ENCODE results near the gene IFNL2. TPM values are rescaled to one million over a fixed set of nuclear protein-coding genes. Genes with fewer than 3 reads are reported as not detected.
"Not testable (repeated sequence)": the region's sequence is repeated elsewhere in the genome, so short reads cannot be mapped to it uniquely, and the experiment has no call there.

The IFNL2 gene
- total RNA-seq, 1 donor from 2014 or later: not detected

DNA sequence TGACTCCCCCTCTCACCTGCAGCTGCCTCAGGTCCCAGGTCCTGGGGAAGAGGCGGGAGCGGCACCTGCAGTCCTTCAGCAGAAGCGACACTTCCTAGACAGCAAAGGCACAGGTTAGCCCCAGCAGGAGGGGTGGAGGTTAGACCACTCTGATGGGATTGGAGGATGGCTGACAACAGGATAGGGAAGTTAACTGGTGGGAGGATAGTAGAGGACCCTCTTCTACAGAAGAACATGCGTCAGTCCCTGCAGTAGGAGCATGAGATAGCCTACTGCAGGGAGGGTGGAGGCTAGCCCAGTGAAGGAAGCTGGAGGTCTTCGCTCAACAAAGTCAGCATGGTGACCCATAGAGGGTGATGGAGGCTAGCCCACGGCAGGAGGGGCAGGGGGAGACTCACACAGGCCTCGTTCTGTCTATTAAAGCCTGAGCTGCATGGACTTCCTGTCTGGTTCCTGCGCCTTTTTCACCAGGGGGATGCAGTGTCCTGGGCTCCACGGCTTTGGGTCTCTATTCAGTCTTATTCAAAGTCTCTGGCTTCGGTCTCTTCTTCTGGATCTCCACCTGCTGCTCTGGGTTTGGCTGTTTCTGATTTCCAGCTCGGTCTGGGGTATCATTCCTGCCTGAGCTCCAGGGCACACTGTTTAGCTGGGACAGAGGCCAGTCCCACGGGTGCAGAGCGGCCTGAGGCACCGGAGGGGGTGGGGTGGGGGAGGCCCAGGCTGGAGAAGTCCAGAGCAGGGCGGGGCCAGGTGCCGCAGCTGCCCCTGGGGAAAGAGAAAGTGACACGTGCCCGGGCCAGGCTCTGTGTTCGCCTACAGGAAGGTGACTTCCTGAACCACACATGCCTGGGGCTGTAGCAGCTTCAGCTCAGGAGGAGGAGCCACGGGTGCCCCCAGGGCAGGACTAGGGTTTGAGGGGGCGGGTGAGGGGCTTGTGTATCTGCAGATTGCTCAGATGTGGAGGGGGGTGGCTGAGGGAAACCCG is 30.7 kb upstream of the IFNL2 start:
- H3K4me1 ChIP-seq: no peaks in the 10 kb centered on the region
- no peaks in the 10 kb centered on the region for H3K79me2 ChIP-seq (ENCODE audit: low read depth)
- Mint-ChIP-seq H3K36me3 (no peaks in the 10 kb centered on the region), H3K4me3 (no peak overlapping the region), H3K9me3 (no peaks in the 10 kb centered on the region), H3K27me3 (ENCODE audit: insufficient read depth, low read depth) (peaks cover 15% of the 10 kb centered on the region), H3K27ac (no peak overlapping the region), H3K4me1 (no peaks in the 10 kb centered on the region)
- TF ChIP-seq EZH2 (IDR thresholded peaks at IDR 0.05): no peak
- no peak for TF ChIP-seq EZH2phosphoT487 (IDR thresholded peaks at IDR 0.05)
- no peaks in the 10 kb centered on the region for H3K36me3 ChIP-seq
- no peaks in the 10 kb centered on the region for H3F3A ChIP-seq (ENCODE audit: low read depth)
- H2AFZ ChIP-seq (replicated peaks): no peak overlapping the region
- H4K20me1 ChIP-seq (ENCODE audit: low read depth): no peaks in the 10 kb centered on the region
- no peak overlapping the region for H3K9ac ChIP-seq
- DNase-seq (ENCODE audit: low spot score): no peak
- H3K9me3 ChIP-seq (ENCODE audit: low read depth): no peaks in the 10 kb centered on the region
- no peak overlapping the region for H3K4me2 ChIP-seq
- H3K27ac ChIP-seq: no peak overlapping the region
- H3K4me3 ChIP-seq: no peak overlapping the region
- peaks cover 52% of the 10 kb centered on the region for H3K27me3 ChIP-seq

DNA sequence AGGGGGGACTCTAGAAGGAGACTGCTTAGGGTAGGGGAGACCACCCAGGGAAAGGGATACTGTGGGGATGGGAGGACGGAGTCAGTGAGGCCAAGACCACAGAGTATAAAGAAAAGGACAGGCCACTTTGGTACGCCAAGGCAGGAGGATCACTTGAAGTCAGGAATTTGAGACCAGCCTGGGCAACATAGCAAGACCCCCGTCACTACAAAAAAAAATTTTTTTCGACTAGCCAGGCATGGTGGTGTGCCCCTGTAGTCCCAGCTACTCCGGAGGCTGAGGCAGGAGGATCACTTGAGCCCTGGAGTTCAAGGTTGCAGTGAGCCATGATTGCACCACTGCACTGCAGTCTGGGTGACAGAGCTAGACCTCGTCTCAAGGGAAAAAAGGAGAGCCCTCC is 30.0 kb upstream of the IFNL2 start:
- Histone ChIP-seq H4K20me1 (ENCODE audit: low read depth) (no peaks in the 10 kb centered on the region), H3K27ac (no peak overlapping the region), H3F3A (ENCODE audit: low read depth) (no peaks in the 10 kb centered on the region), H3K4me1 (no peaks in the 10 kb centered on the region), H3K79me2 (ENCODE audit: low read depth) (no peaks in the 10 kb centered on the region), H3K36me3 (no peaks in the 10 kb centered on the region), H3K27me3 (peaks cover 49% of the 10 kb centered on the region), H3K4me2 (no peak overlapping the region), H2AFZ (replicated peaks) (no peak overlapping the region), H3K4me3 (no peak overlapping the region), H3K9me3 (ENCODE audit: low read depth) (no peaks in the 10 kb centered on the region), H3K9ac (no peak overlapping the region)
- Mint-ChIP-seq H3K27ac (no peak overlapping the region), H3K9me3 (no peaks in the 10 kb centered on the region), H3K36me3 (no peaks in the 10 kb centered on the region), H3K4me1 (peaks cover 2% of the 10 kb centered on the region), H3K27me3 (ENCODE audit: insufficient read depth, low read depth) (peaks cover 14% of the 10 kb centered on the region), H3K4me3 (no peak overlapping the region)
- TF ChIP-seq, protein P1, sequence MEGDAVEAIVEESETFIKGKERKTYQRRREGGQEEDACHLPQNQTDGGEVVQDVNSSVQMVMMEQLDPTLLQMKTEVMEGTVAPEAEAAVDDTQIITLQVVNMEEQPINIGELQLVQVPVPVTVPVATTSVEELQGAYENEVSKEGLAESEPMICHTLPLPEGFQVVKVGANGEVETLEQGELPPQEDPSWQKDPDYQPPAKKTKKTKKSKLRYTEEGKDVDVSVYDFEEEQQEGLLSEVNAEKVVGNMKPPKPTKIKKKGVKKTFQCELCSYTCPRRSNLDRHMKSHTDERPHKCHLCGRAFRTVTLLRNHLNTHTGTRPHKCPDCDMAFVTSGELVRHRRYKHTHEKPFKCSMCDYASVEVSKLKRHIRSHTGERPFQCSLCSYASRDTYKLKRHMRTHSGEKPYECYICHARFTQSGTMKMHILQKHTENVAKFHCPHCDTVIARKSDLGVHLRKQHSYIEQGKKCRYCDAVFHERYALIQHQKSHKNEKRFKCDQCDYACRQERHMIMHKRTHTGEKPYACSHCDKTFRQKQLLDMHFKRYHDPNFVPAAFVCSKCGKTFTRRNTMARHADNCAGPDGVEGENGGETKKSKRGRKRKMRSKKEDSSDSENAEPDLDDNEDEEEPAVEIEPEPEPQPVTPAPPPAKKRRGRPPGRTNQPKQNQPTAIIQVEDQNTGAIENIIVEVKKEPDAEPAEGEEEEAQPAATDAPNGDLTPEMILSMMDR (IDR thresholded peaks at IDR 0.05): no peak
- TF ChIP-seq EZH2phosphoT487 (IDR thresholded peaks at IDR 0.05): no peak
- TF ChIP-seq EZH2 (IDR thresholded peaks at IDR 0.05): no peak
- DNase-seq (ENCODE audit: low spot score): no peak

DNA sequence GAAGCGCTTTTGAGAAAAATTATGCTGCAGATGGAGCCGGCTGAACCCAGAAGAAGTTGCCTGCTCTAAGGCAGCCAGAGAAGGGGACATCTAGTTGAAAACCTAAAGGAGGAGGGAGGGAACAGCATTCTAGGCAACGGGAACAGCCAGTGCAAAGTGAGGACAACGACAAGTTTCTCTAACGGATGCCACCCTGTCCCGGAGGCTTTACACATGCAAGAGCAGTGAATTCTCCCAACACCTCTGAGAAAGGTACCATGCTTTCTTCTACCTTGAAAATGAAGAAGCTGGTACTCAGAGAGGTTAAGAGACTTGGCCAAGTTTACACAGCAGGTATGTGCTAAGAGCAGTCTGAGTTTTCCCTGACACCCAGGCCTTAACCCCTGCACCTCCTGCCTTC is 29.3 kb upstream of the IFNL2 start:
- no peaks in the 10 kb centered on the region for H3K36me3 Mint-ChIP-seq
- TF ChIP-seq, protein P1 (IDR thresholded peaks at IDR 0.05): no peak
- TF ChIP-seq EZH2 (IDR thresholded peaks at IDR 0.05) (no peak), EZH2phosphoT487 (IDR thresholded peaks at IDR 0.05) (no peak)
- no peak overlapping the region for H2AFZ ChIP-seq (replicated peaks)
- H3K27me3 ChIP-seq: peaks cover 44% of the 10 kb centered on the region
- H3K4me1 ChIP-seq: no peaks in the 10 kb centered on the region
- no peak overlapping the region for H3K27ac ChIP-seq
- H3F3A ChIP-seq (ENCODE audit: low read depth): no peaks in the 10 kb centered on the region
- no peaks in the 10 kb centered on the region for H3K9me3 Mint-ChIP-seq
- no peak overlapping the region for H3K27ac Mint-ChIP-seq
- no peaks in the 10 kb centered on the region for H4K20me1 ChIP-seq (ENCODE audit: low read depth)
- H3K27me3 Mint-ChIP-seq (ENCODE audit: insufficient read depth, low read depth): peaks cover 15% of the 10 kb centered on the region
- no peaks in the 10 kb centered on the region for H3K36me3 ChIP-seq
- no peak overlapping the region for H3K4me2 ChIP-seq
- H3K4me3 Mint-ChIP-seq: no peak overlapping the region
- H3K9me3 ChIP-seq (ENCODE audit: low read depth): no peaks in the 10 kb centered on the region
- peaks cover 5% of the 10 kb centered on the region for H3K4me1 Mint-ChIP-seq
- DNase-seq (ENCODE audit: low spot score): no peak
- H3K4me3 ChIP-seq: no peak overlapping the region
- no peak overlapping the region for H3K9ac ChIP-seq
- no peaks in the 10 kb centered on the region for H3K79me2 ChIP-seq (ENCODE audit: low read depth)

DNA sequence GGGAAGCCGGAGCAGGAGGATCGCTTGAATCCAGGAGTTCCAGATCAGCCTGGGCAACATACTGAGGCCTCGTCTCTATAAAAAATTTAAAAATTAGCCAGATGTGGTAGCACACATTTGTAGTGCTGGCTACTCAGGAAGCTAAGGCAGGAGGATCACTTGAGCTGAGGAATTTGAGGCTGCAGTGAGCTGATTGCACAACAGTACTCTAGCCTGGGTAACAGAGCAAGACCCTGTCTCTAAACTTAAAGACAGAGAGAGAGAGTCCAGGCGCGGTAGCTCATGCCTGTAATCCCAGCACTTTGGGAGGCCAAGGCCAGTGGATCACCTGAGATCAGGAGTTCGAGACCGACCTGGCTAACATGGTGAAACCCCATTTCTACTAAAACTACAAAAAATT is 27.8 kb upstream of the IFNL2 start:
- no peak overlapping the region for H3K27ac ChIP-seq
- H3K27me3 Mint-ChIP-seq (ENCODE audit: insufficient read depth, low read depth): peaks cover 16% of the 10 kb centered on the region
- no peak overlapping the region for H3K4me2 ChIP-seq
- H3K9ac ChIP-seq: no peak overlapping the region
- no peak overlapping the region for H3K4me3 Mint-ChIP-seq
- H4K20me1 ChIP-seq (ENCODE audit: low read depth): no peaks in the 10 kb centered on the region
- no peaks in the 10 kb centered on the region for H3K36me3 Mint-ChIP-seq
- no peaks in the 10 kb centered on the region for H3F3A ChIP-seq (ENCODE audit: low read depth)
- H3K4me1 Mint-ChIP-seq: peaks cover 5% of the 10 kb centered on the region
- no peak overlapping the region for H2AFZ ChIP-seq (replicated peaks)
- peaks cover 46% of the 10 kb centered on the region for H3K27me3 ChIP-seq
- H3K4me1 ChIP-seq: no peaks in the 10 kb centered on the region
- DNase-seq (ENCODE audit: low spot score): no peak
- no peaks in the 10 kb centered on the region for H3K9me3 Mint-ChIP-seq
- no peaks in the 10 kb centered on the region for H3K79me2 ChIP-seq (ENCODE audit: low read depth)
- H3K9me3 ChIP-seq (ENCODE audit: low read depth): no peaks in the 10 kb centered on the region
- no peak overlapping the region for H3K27ac Mint-ChIP-seq
- TF ChIP-seq EZH2phosphoT487 (IDR thresholded peaks at IDR 0.05) (no peak), EZH2 (IDR thresholded peaks at IDR 0.05) (no peak)
- TF ChIP-seq, protein P1 (IDR thresholded peaks at IDR 0.05): no peak
- no peak overlapping the region for H3K4me3 ChIP-seq
- H3K36me3 ChIP-seq: no peaks in the 10 kb centered on the region

DNA sequence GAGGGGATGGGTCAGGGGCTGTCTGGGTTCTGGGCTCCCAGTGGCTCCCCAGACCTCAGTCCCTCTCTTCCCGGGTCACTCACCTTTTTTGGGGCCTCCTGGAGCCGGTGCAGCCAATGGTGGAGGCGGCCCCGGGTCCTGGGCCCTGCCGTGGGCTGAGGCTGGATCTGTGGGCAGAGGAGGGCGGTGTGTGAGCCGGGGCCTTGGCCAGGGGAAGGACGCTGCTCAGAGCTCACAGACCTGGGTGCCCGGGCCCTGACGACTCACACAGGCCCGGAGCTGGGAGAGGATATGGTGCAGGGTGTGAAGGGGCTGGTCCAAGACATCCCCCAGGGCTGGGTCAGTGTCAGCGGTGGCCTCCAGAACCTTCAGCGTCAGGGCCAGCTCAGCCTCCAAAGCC is 24.5 kb upstream of the IFNL2 start:
- not testable (repeated sequence) for H2AFZ ChIP-seq (replicated peaks); H4K20me1 ChIP-seq (ENCODE audit: low read depth); H3K36me3 ChIP-seq; H3F3A ChIP-seq (ENCODE audit: low read depth); H3K4me2 ChIP-seq; H3K9ac ChIP-seq; H3K79me2 ChIP-seq (ENCODE audit: low read depth); H3K9me3 Mint-ChIP-seq; H3K9me3 ChIP-seq (ENCODE audit: low read depth); H3K27ac Mint-ChIP-seq; H3K4me1 ChIP-seq; H3K4me3 ChIP-seq; H3K36me3 Mint-ChIP-seq; H3K27ac ChIP-seq; H3K4me1 Mint-ChIP-seq; H3K4me3 Mint-ChIP-seq; DNase-seq (ENCODE audit: low spot score)
- H3K27me3 ChIP-seq: peaks cover 60% of the 10 kb centered on the region
- H3K27me3 Mint-ChIP-seq (ENCODE audit: insufficient read depth, low read depth): peaks cover 20% of the 10 kb centered on the region
